ENCODE results near the gene KLHL14.

KLHL14 gene

DNA sequence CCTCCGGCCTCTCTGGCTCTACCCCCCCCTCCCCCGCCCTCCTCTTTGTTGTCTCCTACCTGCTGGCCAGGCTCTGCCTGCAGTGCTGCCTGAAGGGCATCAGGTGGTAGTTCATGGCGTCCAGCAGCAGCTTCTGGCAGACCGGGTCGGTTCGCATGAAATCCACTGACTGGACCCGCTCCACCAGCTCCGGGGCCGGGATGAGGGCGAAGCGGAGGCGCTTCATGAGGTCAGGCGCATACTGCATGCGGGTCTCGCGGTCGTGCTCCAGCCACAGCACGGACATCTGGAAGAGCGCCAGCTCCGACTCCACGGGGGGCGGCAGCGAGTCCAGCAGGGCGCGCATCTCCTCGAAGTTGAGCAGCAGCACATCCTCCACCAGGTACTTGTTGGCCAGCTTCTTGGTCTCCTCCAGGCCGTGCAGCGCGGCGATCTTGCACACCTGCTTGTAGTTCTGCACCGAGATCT is 3.2 kb downstream of the KLHL14 start:
- DNase-seq = no peak

DNA sequence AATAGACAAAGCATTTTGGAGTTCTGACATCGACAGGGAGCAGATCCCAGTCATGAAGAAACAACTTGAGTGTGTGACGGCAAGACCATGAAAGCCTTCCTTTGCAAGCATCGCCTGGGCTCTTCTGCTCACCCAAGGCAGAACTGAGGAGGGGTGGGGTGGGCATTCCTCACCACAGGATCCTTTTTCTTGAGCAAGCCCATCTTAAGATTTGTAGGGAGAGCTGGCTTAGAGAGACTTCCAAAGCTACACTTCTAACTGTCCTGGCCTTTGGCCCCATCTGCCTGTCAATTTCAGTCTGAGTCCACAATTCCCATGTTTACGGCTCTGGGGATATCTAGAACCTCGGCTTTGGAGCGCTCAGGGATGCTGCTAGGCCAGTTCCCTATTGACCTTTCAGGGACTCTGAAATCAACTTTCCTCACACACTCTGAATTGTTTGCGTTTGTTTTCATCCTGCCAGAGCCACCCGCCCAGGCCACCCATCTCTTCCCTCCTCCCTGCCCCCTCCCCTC is 3.7 kb downstream of the KLHL14 start:
- DNase-seq = no peak

DNA sequence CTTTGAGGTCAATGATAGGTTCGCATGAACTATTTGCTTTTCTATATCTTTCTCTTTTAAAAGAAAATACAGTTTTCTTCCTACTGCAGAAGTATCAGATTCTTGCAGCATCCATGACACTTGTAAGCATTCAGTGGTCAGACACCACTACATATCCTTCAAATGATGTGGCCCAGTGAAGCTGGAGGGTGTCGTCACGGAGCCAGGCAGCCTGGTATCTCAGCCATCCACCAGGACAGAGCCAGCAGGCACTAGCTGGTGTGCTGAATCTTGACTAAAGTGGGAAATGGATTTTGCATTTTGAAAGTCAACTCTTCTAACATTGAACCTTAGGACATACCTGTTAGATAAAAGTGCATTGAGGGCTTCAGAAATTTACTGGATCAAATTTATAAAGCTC is 5.4 kb downstream of the KLHL14 start:
- DNase-seq = no peak

DNA sequence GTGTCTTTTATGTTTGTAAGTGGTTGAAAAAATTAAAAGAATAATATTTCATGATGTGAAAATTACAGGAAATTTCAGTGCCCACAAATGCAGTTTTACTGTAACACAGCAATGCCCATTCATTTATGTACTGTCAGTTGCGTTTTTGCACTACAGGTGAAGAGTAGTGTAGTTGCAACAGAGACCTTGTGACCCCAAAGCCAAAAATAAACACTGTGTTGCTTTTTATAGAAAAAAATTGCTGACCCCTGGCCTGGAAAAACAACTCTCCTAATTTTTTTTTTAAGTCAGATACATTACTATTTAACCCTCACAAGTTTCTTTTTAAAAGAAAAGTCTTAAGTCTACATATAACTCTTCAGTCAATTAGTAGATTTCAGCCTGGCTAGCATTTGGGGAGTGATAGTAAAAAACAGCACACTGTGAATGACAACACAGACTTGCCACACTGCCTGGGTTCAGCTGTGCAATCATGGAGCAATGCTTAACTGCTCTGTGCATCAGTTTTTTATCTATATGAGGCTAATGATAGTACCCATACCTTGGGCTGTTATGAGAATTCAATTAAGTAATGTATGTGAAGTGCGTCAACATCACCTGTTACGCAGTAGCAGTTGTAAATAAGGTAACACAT is 8.1 kb downstream of the KLHL14 start:
- DNase-seq = no peak

DNA sequence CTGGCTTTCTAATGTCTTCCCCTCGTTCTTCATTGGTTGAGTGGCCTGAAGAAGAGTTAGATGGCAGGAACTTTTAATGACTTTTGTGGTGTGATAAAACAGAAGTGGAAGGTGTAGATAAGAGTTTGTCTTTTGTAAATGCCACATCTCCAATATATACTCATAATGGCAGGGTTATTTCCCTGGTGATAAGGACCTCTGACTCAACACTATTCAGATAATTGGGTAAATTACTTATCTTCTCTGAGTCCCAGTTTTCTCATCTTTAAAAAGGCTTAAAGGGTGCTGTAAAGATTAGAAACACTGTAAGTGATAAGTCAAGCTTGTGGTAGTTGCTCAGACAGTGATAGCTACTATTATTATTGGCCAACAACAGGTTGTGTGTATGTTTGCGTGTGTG is 9.5 kb downstream of the KLHL14 start:
- no peak for DNase-seq

DNA sequence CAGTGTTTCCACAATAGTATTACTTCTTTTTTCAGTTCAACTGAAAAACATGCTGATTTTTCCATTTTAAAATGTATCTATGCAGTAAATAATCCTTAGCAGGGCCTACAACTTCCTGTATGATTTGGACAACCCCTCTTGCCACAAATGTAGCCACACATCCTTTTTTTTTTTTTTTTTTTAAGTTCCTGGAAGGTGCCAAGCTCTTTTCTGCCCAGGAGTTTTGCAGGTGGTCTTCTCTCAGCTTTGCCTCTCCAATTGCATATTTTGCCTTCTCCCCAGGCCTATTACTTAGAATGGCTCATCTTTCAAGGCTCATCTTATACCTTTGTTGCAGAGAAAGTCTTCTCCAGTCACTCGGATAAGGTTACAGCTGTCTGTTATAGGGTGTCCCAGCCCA is 11.6 kb downstream of the KLHL14 start:
- DNase-seq = no peak

DNA sequence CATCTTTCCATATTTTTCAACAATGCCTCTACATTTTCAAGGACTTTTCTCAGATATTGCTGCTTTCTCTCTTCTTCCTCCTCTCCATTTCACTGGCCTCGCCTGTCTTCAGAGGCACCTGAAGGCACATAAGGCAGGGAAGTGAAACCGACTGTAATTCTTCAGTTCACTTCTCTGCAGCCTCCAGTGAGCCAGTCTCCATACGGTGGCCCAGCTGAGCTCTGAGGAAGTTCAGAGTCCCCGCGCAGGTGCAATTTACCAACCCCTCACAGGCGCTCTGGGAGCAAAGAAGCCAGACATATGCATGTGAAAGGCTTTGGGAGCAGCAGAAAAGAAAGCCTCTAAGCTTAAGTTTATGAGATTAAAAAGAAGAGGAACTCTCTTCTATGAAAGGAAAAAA is 12.4 kb downstream of the KLHL14 start:
- DNase-seq = no peak

DNA sequence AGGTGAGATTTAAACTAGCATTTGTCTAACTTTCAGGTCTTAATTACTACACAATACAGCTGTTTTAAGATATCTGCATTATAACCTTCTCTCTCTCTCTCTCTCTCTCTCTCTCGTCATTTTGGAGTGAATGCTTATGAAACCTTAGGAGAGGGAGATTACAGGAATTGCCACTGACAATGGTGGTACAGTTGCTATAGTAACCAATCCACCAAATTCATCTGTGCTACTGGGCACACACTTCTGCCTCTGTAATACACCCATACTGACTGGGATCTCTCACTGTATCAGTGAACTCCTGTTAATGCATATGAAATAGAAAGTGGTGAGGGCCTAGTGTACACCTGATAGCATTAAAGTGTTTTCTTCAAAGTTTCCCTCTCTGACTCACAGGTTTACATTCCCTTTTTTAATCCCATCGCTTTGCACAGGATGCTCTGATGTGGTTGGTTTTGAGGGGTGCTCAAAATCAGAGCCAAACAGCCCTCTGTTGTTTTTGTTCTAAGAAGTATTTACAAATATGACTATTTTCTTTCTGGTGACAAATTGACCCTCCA is 13.1 kb downstream of the KLHL14 start:
- no peak for DNase-seq

DNA sequence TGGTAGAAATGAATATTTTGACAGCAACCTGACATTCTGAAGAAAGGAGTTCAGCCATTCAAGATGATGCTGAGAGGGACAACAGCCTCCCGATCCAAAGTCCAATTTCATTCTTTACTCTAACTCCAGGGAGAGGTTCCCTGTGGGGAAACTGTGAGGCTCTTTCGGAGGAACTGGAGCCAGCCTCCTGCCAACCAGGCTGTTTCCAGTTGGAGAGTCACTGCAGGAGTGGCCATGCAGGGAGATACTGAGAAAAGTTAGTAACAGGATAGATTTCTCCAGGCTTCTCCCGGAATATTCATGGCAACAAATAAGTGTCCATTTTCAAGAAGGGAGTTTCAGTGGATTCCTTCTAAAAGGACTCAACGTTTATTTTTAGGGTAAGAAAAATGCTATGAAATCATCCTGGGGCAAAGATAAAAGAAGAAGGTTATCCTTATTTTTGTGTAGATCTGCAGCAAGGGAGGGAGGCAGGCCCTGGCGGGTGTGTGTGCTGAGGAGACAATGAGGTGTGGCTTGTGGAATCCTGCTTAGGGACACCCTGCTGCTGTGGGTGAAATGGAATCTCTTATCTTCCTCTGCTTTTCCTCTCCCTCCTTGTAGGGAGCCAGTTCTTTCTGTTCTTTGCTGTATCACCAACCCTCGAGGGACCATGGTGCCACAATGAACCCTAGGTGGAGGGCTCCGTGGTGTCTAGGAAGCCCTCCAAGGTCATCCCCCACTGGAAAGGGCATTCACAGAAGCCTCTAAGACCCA is 18.1 kb downstream of the KLHL14 start:
- DNase-seq = no peak

DNA sequence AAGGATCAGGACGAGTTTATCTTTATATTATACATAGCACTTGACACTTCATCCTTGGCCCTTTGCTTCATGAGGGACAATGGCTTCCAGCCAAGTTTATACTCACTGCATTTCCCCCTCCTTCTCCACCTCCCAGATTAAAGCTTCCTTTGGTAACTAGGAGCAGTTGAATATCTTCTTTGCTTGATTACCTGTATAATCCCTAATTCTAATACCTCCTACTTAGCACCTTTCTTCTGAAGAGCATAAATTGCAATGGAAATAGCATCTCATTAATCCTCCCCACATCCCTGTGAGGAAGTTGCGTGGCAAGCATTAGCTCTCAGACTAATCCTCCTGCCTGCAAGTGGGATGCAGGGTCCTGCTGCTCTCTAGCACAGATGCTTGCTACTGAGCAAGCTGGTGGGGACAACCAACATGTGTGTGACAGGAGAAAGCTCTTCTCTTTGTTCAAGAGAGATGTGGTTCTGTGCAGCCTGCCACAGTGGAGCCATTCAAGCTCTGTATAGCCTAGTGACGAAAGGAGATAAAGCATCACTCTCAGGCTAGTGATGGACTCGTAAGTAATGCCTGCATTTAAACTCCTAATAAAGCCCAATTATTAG is 19.1 kb downstream of the KLHL14 start:
- DNase-seq = no peak

DNA sequence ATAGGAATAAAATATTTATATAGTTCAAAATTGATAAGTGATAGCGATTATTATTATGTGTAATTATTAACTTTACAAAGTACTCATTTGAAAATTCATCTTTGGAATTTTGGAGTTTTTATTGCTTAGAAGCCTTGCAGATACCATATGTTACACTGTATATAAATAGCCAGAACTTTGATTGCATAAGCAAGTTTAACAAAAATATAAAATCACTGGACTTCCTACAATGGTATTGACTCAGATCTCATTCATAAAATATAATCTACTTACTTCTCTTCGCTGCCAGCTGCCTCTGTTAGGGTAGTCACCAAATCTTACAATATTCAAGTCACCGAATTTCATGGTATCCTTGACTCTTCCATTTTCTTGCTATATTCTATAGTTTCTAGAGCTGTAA is 22.5 kb downstream of the KLHL14 start:
- DNase-seq = no peak

DNA sequence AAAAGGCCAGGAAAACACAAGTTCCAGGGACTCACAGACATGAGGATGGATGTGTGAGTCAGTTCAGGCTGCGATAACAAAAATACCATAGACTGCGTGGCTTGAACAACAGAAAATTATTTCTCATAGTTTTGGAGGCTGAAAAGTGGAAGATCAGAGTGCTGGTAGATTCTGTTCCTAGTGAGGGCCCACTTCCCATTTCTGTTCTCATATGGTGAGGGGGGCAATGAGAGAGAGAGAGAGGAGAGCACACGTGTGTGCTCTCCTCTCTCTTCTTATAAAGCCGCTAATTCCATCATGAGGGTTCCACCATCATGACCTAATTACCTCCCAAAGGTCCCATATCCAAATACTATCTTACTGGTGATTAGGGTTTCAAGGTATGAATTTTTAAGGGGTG is 23.0 kb downstream of the KLHL14 start:
- no peak for DNase-seq

DNA sequence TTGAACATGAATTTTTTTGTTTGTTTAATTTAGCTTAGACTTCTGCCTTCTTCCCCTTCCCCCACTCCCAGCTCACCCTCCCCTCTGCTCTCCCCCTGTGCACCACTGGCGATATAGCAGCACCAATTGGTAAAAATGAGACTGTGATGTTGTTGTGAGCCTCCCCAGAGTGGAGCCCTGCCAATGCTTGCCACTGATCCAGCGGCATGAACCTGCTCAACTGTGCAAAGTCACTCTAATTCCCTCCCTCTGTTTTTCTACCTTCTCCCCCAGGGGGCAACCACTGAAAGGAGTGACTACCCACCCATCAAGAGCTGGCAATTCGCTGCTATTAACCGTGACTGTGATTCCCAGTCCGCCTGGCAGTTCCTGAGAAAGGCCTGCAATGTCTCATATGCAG is 30.2 kb downstream of the KLHL14 start:
- DNase-seq = no peak

DNA sequence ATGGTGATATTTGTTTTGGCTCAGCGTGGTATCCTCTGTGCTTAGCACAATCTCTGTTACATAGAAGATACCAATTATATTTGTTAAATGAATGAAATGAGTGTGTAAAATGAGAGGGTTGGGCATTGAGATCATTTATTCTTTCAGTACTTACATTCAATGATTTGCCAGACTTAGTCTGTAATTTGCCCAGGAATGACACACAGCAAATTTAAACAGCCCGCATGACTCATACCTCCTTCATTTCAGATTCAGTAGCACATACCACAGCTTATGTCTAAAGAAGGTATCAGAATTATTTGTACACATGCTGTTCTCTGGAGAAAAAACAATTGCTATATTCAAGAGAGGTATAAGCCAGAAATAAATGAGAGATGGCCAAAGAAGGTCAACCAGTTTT is 37.0 kb downstream of the KLHL14 start:
- DNase-seq = no peak

DNA sequence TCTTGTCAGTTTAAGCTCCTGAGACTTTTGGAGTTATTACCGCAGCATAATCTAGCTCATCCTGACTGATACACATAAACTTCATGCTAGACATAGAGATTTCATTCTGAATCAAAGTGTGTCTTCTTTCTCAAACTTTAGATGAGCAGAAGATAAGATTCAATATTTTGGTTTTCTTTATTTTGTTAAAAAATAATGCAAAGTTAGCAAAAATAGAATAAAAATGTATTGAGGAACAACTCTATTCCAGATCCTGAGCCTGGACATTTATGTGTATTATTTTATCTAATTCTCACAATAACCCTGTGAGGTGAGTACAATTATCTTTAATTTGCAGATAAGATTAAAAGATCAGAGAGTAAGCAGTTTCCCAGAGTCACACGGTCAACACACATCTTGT is 38.4 kb downstream of the KLHL14 start:
- DNase-seq = no peak

DNA sequence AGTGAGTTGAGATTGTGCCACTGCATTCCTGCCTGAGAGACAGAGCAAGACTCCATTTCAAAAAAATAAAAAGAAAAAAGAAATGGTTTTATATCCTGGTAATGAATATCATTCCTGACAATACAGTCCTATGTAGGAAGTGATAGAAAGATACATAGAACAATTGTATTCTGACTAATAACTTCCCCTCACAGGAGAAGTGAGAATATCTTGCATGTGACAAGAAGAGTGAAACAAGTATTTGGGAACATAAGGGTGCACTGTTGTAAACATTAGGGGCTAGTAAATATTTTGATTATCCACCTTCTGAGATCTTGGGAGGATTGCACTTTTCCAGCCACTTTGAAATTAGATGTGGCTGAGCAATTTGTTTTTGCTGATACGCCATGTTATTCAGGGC is 40.7 kb downstream of the KLHL14 start:
- DNase-seq = no peak

DNA sequence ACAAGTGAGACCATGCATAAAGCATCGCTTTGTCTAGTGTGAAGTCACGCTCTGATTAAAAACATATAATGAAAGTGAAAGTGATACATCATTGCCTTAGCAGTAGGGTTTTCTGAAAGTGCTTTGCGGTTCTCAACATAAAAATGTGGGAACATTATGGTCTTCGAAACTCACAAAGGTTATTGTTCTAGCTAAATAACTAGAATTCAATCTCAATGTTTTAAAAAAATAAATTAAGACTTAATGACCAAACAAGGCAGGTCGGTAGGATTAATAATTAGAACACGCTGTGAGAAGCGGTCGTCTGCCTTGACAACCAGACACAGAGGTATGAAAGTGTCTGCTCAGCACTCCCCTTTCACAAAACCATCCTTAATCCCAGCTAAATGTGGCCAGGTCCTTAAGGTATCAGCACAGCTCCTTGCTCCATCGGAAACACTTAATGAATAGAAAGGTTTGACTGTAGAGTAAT is 42.2 kb downstream of the KLHL14 start:
- DNase-seq = peak; percentile 6

DNA sequence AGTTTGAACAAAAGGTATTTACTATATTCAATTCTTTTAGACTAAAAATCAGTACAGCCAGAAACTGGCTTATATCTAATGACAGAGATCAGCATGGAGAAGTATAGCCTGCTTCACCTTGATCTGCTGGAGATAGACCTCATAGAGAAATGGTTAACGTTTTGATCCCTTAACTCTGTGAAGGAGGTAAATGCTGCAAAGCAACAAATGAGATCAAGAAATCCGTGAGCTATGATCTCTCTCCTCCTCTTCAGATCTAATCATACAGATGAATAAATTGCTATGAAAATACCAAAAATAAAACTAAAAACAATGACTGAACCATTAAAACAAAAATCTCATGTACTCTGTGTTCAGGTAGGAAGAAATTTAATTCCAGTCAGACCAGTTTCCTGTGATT is 42.8 kb downstream of the KLHL14 start:
- DNase-seq = no peak

DNA sequence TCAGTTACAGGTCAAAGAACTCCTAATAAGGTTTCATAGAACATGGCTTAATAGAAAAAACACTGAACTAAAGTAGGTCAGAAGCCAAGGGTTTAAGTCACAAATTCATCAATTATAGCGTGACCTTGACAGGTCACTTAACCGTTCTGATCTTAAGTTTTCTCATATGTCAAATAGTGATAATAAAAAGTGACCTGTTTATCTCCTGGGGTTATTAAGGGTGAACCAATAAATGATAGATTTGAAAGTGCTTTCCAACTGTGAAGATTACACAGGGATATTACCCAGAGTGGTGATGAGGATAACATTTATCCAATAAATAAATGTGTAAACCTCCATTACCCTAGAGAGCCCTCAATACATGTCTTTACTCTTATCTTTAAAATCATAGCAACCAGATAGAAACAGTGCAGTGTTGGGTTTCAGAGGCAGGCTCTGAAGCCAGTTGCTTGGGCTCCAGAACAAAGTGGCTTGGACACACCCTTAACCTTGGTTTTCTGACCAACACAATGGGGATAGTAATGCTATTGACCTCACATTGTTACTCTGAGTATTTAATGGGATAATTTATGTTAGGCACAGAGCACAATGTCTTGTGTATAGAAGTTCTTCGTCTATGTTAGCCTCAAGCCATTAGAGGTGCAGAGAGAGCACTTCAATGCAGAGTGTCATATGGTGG is 48.6 kb downstream of the KLHL14 start:
- DNase-seq = no peak

DNA sequence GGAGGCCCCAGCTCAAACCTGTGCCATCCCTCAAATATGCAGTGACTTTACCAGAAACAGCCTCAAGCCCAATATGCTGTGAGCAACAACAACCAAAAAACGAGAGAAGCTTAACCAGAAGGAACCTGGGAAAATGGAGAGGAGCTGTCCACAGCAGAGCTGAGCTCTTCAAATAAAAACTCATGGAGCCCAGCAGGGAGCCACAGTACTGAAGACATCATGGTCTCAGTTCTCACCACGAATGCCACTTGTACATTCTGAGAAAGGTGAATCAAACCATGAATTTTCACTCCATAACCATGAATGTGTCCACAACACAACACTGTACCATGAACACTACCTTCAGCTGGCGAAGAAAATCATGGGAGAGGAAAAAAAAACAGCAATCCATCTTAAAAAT is 50.5 kb downstream of the KLHL14 start:
- DNase-seq = no peak

DNA sequence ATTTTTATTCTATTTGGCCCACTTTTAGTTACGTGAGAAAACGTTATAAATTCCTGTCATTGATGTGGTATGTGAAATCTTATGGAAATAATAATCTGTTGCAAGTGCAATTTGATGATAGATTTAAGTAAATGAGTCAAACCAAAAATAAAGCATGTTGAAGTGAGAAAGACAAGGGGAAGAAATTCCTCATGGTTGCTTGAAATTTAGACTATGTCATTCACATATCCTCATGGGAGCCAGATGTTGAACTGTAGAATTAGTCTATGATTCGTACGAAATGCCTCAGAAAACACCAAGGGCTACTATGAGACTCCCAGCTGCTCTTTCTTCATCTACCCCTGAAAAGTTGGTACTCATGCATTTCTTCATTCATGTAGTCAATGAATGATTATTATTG is 55.7 kb downstream of the KLHL14 start:
- no peak for DNase-seq

DNA sequence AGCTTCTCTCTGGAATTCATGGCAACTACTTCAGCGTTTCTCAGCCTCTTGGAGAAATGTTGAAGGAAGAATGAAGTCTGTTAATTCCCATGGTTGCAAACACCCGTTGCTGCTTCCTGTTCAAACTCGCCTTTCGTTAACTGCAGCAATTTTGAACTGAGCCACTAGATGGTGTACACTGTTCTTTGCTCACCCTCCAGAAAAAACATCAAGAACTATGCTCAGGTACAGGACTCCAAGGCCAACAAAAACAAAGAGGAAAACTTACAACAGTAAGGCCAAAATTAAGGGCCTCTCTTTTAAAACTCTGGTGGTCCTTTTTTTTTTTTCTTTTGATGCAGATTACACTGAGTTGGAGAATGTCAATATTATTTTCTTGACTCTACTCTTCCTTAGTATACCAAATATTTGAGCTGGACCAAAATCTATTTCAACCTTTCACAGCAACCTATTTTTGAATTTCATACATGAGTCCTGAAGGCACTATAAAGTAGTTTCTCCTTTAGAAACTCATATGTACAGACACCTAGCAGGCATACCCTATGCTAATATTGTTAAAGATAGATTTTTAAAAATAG is 58.2 kb downstream of the KLHL14 start:
- peak; percentile 75 for DNase-seq

DNA sequence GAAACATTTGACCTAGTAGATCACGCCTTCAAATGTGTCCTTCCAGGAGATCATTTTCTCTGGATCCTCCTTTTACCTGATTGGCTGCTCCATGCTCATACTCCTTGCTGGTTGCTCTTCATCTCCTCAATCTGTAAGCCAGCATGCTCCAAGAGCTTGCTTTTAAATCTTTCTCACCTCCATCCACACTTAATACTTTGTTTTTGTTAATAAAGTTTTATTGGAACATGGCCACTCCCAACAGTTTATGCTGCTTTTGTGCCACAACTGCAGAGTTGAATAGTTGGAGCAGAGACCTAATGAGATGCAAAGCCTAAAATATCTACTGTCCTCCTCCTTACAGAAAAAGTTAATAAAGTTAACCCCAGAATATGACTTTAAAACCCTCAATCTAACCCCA is 60.0 kb downstream of the KLHL14 start:
- no peak for DNase-seq
